GM12878 (cell line): ENCODE data around the gene PLA2G4E. TPM values are rescaled to one million over a fixed set of nuclear protein-coding genes. Genes with fewer than 3 reads are reported as not detected.

Experiments
- ATAC-seq: fragments of 200-7000 bp; cut with Tn5 transposase; 3 replicates; pipeline ENCODE4 v1.9.1; 2020; ENCODE audit warnings: mild to moderate bottlenecking, moderate library complexity
- BruUV-seq: library from RNA; stranded (reverse); fragments of 400-500 nt; replicated peaks from 2 replicates; lab custom pipeline; 2021; lab: Mats Ljungman, UMichigan
- CTCF ChIA-PET: fragments of 300-600 bp; sonication (Branson Sonifier 250); formaldehyde crosslinking; extraction: SDS; loops from one replicate; lab custom pipeline; 2021; ENCODE audit warnings: inconsistent platforms; lab: Yijun Ruan, JAX
- POLR2A ChIA-PET: fragments of 350-600 bp; formaldehyde crosslinking; extraction: SDS; loops from one replicate; lab custom pipeline; 2021; ENCODE audit warnings: inconsistent platforms; lab: Charles Lee
- RAD21 ChIA-PET: fragments of 300-600 bp; sonication (Branson Sonifier 250); formaldehyde crosslinking; loops from one replicate; lab custom pipeline; 2023; ENCODE audit warnings: antibody characterized with exemption; ENCODE audit not compliant: unreplicated experiment; lab: Charles Lee
- SMC1A ChIA-PET: fragments of 300-600 bp; sonication (Branson Sonifier 250); formaldehyde crosslinking; loops from one replicate; lab custom pipeline; 2023; ENCODE audit not compliant: unreplicated experiment, uncharacterized antibody; lab: Charles Lee
- DNase-seq: peaks from one replicate; pipeline ENCODE4 v3.0.0-alpha.2; 2011; ENCODE audit warnings: low read depth, low spot score
- FAIRE-seq: peaks from 3 replicates; lab custom pipeline; 2011; peaks lifted over from hg19 to GRCh38; lab: Jason Lieb, UNC
- H2AFZ ChIP-seq: 2 replicates; pipeline ENCODE4 v1.6.0; 2011; ENCODE audit warnings: low read depth, low read length, control low read depth; ENCODE audit not compliant: control insufficient read depth
- H3K27ac ChIP-seq: 2 replicates; pipeline ENCODE4 v1.5.1; 2011; ENCODE audit warnings: control low read depth; ENCODE audit not compliant: control insufficient read depth, insufficient read depth
- H3K27me3 ChIP-seq, 2 experiments: replicated peaks in 1 of 2; 2 replicates each; pipeline versions ENCODE4 v1.6.0 to v1.6.1; 2011; ENCODE audit warnings: low read length in 1 of 2; ENCODE audit not compliant: control insufficient read depth in 2 of 2, insufficient read depth in 2 of 2
- H3K36me3 ChIP-seq, 2 experiments: 2 replicates each; pipeline ENCODE4 v1.5.1; 2011; ENCODE audit warnings: low read length in 1 of 2; ENCODE audit not compliant: control insufficient read depth in 2 of 2, insufficient read depth in 2 of 2
- H3K4me1 ChIP-seq: 2 replicates; pipeline ENCODE4 v1.6.1; 2011; ENCODE audit warnings: mild to moderate bottlenecking, low read length, moderate library complexity, mixed read lengths; ENCODE audit not compliant: control insufficient read depth, insufficient read depth
- H3K4me2 ChIP-seq: 2 replicates; pipeline ENCODE4 v1.6.0; 2011; ENCODE audit warnings: control low read depth; ENCODE audit not compliant: control insufficient read depth, insufficient read depth
- H3K4me3 ChIP-seq: fragments of 200-600 bp; sonication (generic); 2 replicates; pipeline ENCODE4 v1.5.1; 2016
- H3K79me2 ChIP-seq: 2 replicates; pipeline ENCODE4 v1.6.0; 2011; ENCODE audit warnings: low read length; ENCODE audit not compliant: control insufficient read depth, insufficient read depth
- H3K9ac ChIP-seq: 2 replicates; pipeline ENCODE4 v1.8.0; 2011; ENCODE audit warnings: low read length, control low read depth, mixed read lengths; ENCODE audit not compliant: control insufficient read depth, insufficient read depth
- H3K9me3 ChIP-seq: replicated peaks from 3 replicates; pipeline ENCODE4 v1.5.1; 2011; ENCODE audit warnings: mild to moderate bottlenecking, low read length; ENCODE audit not compliant: control insufficient read depth, insufficient read depth
- H4K20me1 ChIP-seq: 2 replicates; pipeline ENCODE4 v1.6.0; 2011; ENCODE audit not compliant: control insufficient read depth, insufficient read depth
- CEBPZ ChIP-seq: fragments of 150-350 bp; IDR thresholded peaks from 2 replicates; pipeline ENCODE4 v1.6.1; 2016; ENCODE audit warnings: low read depth, low read length
- ETV6 ChIP-seq, 2 experiments: fragments of 450-650 bp in 1 of 2; IDR thresholded peaks in 1 of 2; conservative IDR thresholded peaks in 1 of 2; 2 replicates each; pipeline ENCODE4 v1.6.1; 2014; ENCODE audit warnings: antibody characterized with exemption in 1 of 2, borderline replicate concordance in 1 of 2, low read depth in 1 of 2, mild to moderate bottlenecking in 1 of 2, moderate library complexity in 1 of 2
- NR2C1 ChIP-seq: fragments of 450-650 bp; IDR thresholded peaks from 2 replicates; pipeline ENCODE4 v1.6.1; 2017; ENCODE audit warnings: antibody characterized with exemption, mild to moderate bottlenecking, moderate library complexity
- POU2F2 ChIP-seq: IDR thresholded peaks from 3 replicates; pipeline ENCODE4 v1.6.1; 2011; ENCODE audit warnings: low read depth, mild to moderate bottlenecking, low read length, borderline replicate concordance
- SKIL ChIP-seq: fragments of 450-650 bp; IDR thresholded peaks from 2 replicates; pipeline ENCODE4 v1.6.1; 2017; ENCODE audit warnings: mild to moderate bottlenecking, low read depth, inconsistent platforms; ENCODE audit not compliant: poor library complexity, severe bottlenecking
- WGBS: methylation state at CpG from one replicate; pipeline ENCODE4 v1.1.6; 2016; ENCODE audit warnings: low lambda C conversion rate; ENCODE audit not compliant: insufficient replicate concordance, insufficient coverage; ENCODE audit errors: missing lambda C conversion rate; 5-methylcytosine and 5-hydroxymethylcytosine counted together
- in situ Hi-C: fragments of 300-500 bp; cut with MboI; formaldehyde crosslinking; loops from 9 replicates; pipeline ENCODE4 v1.14.3; 2018; ENCODE audit warnings: mixed read lengths
- intact Hi-C: fragments of 100-400 bp; cut with micrococcal nuclease; formaldehyde crosslinking; loops from one replicate; pipeline ENCODE4 v1.14.2; 2022; ENCODE audit not compliant: unreplicated experiment
- polyA plus RNA-seq, 11 experiments: library from polyadenylated mRNA; depleted of rRNA in 4 of 11; unstranded in 6 of 11; stranded (reverse) in 5 of 11; fragments of >200 nt; fragmentation: Nextera tagmentation in 4 of 11; fragmentation: Illumina TruSeq in 1 of 11; extraction: Ambion mirVana in 4 of 11; extraction: Trizol in 1 of 11; gene quantifications; 1 replicate in 1 of 11; 2 replicates in 10 of 11; pipeline versions ENCODE4 v1.2.1 to v1.2.3, GENCODE V29; 2011 to 2016; ENCODE audit warnings: inconsistent platforms in 2 of 11, missing spikeins in 2 of 11, low read depth in 1 of 11
- total RNA-seq, 4 experiments: library from RNA; depleted of rRNA in 3 of 4; stranded (reverse); fragments of >200 nt in 3 of 4; fragmentation: Illumina TruSeq in 1 of 4; extraction: Trizol in 1 of 4; gene quantifications; 2 replicates each; pipeline versions ENCODE4 v1.2.1 to v1.2.3, GENCODE V29; 2013 to 2021

Gene PLA2G4E
- total and polyA plus RNA-seq, 10 of the 15 experiments (the other 5 are each of a cell fraction or from before 2014, with no cell fraction given), result 0.05 to 0.32 (median 0.06) TPM; not detected in 5

- no peaks in the 10 kb centered on the region for H4K20me1 ChIP-seq
- H3K4me2 ChIP-seq, result no peak overlapping the region
- H3K27ac ChIP-seq, result no peak overlapping the region
- ChIA-PET SMC1A (interaction anchor here (0.5 to 2.6 kb wide), 3 partner anchors 13 to 211 kb away, joined by 3 to 13 read pairs (median 3); no protein-coding TSS in a partner anchor), POLR2A (no interaction called here), CTCF (interaction anchor here (1.0 to 11.8 kb wide), 4 partner anchors 62 to 142 kb away, joined by 3 to 137 read pairs (median 6); no protein-coding TSS in a partner anchor), RAD21 (interaction anchor here (1.0 kb wide), 1 partner anchor 93 kb away, joined by 4 read pairs; no protein-coding TSS in a partner anchor)
- TF ChIP-seq POU2F2, result no peak
- TF ChIP-seq NR2C1, result no peak
- no peak for TF ChIP-seq CEBPZ
- no peak for TF ChIP-seq SKIL
- TF ChIP-seq ETV6 (conservative IDR thresholded peaks at IDR 0.05 in 1 of 2, IDR thresholded peaks at IDR 0.05 in 1 of 2; ENCODE audit: borderline replicate concordance in 1 of 2, low read depth in 1 of 2), result no peak
- no peaks in the 10 kb centered on the region for H3K36me3 ChIP-seq
- no peaks in the 10 kb centered on the region for H3K4me1 ChIP-seq
- H3K9me3 ChIP-seq, result no peaks in the 10 kb centered on the region
- H3K4me3 ChIP-seq, result no peak overlapping the region
- intact Hi-C loops (no loop called here), in situ Hi-C loops (loop anchor here (5.0 kb wide), 1 partner anchor 70 kb away; no protein-coding TSS in a partner anchor)
- no peak for ATAC-seq
- FAIRE-seq, result no peak
- no peak overlapping the region for H2AFZ ChIP-seq
- no peaks in the 10 kb centered on the region for H3K79me2 ChIP-seq
- WGBS, result 59% methylated on average over 7 of the region's 7 CpGs
- no peak for DNase-seq
- H3K27me3 ChIP-seq, result no peaks in the 10 kb centered on the region
- BruUV-seq, result no TSS peak
- no peak overlapping the region for H3K9ac ChIP-seq
Observed at GRCh38 chr15:41992803-41993190, 28.0 kb downstream of the PLA2G4E start.
